ENCODE results near the gene TENM4.

The TENM4 gene

DNA sequence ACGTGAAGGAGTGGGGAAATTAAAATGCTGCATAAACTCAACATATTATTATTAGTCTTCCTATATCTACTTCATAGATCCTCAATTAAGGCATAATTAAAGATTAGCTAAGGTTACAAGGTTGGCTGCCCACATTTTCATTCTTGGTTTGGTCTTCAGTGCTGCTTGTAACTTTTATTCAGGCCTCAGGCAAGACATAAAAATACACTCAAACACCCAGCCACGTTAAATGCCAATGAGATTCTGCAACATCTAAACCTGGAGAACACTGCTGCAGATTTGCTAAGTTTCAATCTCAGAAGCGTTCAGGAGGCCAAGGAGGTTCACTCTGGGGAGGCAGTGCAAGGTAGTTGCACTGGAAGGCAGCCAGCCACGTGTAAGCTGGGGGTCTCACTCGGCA lies 507.5 kb downstream of the TENM4 start:
- DNase-seq (ENCODE audit: low read depth), result no peak
- H3K4me3 ChIP-seq (ENCODE audit: low read depth, low read length), result no peak overlapping the region
- TF ChIP-seq, protein P1, sequence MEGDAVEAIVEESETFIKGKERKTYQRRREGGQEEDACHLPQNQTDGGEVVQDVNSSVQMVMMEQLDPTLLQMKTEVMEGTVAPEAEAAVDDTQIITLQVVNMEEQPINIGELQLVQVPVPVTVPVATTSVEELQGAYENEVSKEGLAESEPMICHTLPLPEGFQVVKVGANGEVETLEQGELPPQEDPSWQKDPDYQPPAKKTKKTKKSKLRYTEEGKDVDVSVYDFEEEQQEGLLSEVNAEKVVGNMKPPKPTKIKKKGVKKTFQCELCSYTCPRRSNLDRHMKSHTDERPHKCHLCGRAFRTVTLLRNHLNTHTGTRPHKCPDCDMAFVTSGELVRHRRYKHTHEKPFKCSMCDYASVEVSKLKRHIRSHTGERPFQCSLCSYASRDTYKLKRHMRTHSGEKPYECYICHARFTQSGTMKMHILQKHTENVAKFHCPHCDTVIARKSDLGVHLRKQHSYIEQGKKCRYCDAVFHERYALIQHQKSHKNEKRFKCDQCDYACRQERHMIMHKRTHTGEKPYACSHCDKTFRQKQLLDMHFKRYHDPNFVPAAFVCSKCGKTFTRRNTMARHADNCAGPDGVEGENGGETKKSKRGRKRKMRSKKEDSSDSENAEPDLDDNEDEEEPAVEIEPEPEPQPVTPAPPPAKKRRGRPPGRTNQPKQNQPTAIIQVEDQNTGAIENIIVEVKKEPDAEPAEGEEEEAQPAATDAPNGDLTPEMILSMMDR (IDR thresholded peaks at IDR 0.05; ENCODE audit: low read depth, low read length, missing control alignments), result no peak

DNA sequence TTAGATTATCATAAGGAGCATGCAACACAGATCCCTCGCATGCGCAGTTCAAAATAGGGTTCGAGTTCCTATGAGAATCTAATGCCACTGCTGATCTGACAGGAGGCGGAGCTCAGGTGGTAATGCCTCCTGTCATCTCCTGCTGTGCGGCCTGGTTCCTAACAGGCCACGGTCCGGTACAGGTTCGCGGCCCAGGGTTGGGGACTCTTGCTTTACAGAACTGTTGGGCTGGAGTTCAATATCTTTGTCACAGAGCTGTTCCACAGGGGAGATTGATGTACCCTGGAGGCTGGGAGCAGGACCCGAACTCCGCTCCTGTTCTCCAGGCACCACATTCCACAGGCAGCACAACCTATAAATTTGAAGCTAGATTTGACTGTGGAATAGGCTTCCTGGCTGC lies 508.1 kb downstream of the TENM4 start:
- DNase-seq (ENCODE audit: low read depth), result no peak
- TF ChIP-seq, protein P1 (IDR thresholded peaks at IDR 0.05; ENCODE audit: low read depth, low read length, missing control alignments), result no peak
- no peak overlapping the region for H3K4me3 ChIP-seq (ENCODE audit: low read depth, low read length)

DNA sequence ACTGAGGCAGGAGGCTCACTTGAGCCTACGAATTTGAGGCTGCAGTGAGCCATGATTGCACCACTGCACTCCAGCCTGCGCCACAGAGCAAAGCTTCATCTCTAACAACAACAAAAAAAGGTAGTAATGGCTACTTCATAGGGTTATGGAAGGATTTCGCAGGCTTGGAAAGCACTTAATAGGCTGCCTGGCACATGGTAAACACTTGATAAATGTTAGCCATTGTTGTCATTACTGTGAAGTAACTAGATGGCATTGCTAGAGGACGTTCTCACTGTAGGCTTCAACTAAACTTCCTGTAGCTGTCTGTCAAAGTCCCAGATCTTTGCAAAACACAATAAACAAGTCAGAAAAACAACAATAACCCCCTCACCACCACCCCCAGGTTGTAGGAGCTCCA lies 508.9 kb downstream of the TENM4 start:
- TF ChIP-seq, protein P1 (IDR thresholded peaks at IDR 0.05; ENCODE audit: low read depth, low read length, missing control alignments), result no peak
- no peak overlapping the region for H3K4me3 ChIP-seq (ENCODE audit: low read depth, low read length)
- no peak for DNase-seq (ENCODE audit: low read depth)

DNA sequence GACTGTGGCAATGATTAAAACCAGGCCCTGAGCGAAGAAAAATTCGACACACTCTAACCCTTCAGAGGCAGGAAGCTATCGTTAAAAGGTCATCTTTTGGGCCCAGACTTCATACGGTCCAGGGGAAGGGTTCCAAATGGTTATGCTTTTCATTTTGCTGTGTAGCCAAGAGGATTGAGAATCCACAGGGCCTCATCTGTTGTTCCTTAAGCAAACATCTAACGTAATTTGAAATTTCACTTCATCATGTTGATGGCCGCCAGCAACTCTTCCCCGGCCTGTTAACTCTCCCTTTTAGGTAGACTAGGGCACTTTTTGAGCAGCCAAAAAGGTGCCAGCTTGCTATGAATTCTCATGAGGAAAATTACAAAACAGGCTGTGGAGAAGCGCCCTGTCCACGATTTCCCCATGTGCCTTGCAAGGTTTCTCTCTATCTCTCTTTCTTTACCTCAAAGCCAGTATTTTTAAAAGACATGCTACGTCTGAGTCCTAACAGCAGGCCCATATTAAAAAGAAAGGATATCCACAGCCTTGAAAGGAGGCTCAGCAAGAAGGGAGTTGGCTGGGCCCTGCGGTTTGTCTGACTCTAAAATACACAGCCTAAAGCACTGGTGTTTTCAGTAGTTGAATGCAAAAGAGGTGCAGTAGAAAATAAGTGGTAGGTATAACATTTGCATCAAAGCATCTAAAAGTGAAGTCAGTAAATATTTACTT lies 509.9 kb downstream of the TENM4 start:
- TF ChIP-seq, protein P1 (IDR thresholded peaks at IDR 0.05; ENCODE audit: low read depth, low read length, missing control alignments), result no peak
- no peak overlapping the region for H3K4me3 ChIP-seq (ENCODE audit: low read depth, low read length)
- no peak for DNase-seq (ENCODE audit: low read depth)

DNA sequence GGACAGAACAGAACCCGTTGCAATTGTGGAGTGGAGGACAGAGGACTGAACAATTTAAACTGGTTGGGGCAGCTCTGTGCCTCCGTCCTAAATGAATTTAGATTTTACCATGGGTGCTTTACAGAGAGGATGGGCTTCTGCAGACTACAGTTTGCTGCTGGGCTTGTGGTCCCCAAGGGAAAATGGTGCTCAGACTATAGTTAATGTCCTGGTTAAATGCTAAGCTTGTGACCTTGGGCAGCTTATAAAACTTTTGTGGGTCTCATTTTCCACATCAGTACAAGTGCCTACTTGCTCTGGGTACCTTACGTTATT lies 511.0 kb downstream of the TENM4 start:
- TF ChIP-seq, protein P1 (IDR thresholded peaks at IDR 0.05; ENCODE audit: low read depth, low read length, missing control alignments), result no peak
- DNase-seq (ENCODE audit: low read depth), result no peak
- H3K4me3 ChIP-seq (ENCODE audit: low read depth, low read length), result no peak overlapping the region

DNA sequence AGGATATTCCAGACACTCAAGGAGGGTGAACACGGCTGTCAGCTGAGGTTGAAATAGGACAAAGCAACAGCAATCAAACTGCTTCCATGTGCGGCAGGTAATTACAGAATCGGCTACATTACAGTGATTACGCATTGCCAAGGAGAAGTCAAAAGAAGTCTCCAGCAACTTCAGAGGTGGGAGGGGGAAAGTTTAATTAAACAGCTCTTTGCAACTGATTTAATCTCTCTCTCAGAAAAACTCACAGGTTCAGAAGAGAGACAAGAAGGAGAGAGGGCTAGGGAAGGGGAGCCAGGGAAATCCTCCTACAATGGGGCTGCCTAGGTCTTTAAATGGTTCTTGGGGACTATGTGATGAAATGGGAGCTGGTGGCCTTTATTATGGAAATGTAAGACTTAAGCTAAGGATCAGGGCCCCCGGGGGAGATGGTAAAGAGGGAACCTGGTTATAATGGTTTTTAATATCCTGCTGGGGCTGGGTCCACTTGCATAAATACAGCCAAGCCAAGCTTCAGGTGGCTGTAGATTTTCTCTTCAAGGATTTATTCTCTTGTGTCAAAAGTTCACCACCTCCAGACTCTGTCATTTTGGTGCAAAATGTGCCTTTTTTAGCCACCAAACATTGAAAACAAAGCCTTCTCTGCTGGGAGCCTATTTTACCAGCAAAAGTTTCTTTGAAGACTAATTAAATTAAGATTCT lies 511.5 kb downstream of the TENM4 start:
- TF ChIP-seq, protein P1 (IDR thresholded peaks at IDR 0.05; ENCODE audit: low read depth, low read length, missing control alignments), result no peak
- no peak overlapping the region for H3K4me3 ChIP-seq (ENCODE audit: low read depth, low read length)
- DNase-seq (ENCODE audit: low read depth), result no peak

DNA sequence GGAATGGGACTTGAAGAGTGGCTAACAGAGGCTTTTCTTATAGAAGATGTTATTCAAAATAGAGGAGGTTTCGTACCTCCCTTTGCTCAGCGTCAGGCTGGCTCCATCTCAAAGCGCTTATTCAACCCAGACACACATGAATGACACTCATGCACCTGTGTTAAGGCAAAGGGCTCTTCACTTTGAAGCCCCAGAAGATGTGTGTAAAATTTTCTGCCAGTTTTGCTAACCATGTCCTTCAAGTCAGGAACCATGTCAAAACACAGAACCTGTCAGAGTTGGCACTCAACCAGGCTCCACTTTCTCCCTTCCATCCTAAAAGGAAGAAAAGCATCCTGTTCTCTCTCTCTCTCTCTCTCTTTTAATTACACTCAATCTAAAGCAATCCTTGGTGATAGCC lies 513.3 kb downstream of the TENM4 start:
- no peak overlapping the region for H3K4me3 ChIP-seq (ENCODE audit: low read depth, low read length)
- no peak for DNase-seq (ENCODE audit: low read depth)
- TF ChIP-seq, protein P1 (IDR thresholded peaks at IDR 0.05; ENCODE audit: low read depth, low read length, missing control alignments), result no peak
